Natural killer cell (primary cell): ENCODE measurements around the gene CYP11A1. TPM values are rescaled to one million over a fixed set of nuclear protein-coding genes. Genes with fewer than 3 reads are reported as not detected.

Experiments used
- ATAC-seq, 3 donors: fragments of 150-1000 bp in 2 of 3; fragments of 200-7000 bp in 1 of 3; cut with Tn5 transposase; 1 replicate in 1 of 3; 2 replicates in 2 of 3; pipeline ENCODE4 v1.10.0; 2021; ENCODE audit warnings: mild to moderate bottlenecking in 2 of 3, moderate library complexity in 2 of 3
- DNase-seq, 2 donors: peaks; one replicate each; pipeline versions ENCODE4 v3.0.0 to v3.0.0-alpha.2; 2013 to 2021; ENCODE audit warnings: mixed read lengths in 1 of 2
- H3K27ac ChIP-seq: one replicate; pipeline ENCODE4 v1.5.1; 2013; ENCODE audit warnings: mild to moderate bottlenecking, low read length
- H3K27me3 ChIP-seq: one replicate; pipeline ENCODE4 v1.6.1; 2013; ENCODE audit warnings: low read length; ENCODE audit not compliant: control insufficient read depth, insufficient read depth
- H3K36me3 ChIP-seq: one replicate; pipeline ENCODE4 v1.6.1; 2013; ENCODE audit warnings: low read length; ENCODE audit not compliant: control insufficient read depth, insufficient read depth
- H3K4me1 ChIP-seq: one replicate; pipeline ENCODE4 v1.6.1; 2013; ENCODE audit warnings: low read length; ENCODE audit not compliant: control insufficient read depth, insufficient read depth
- H3K4me3 ChIP-seq: one replicate; pipeline ENCODE4 v1.5.1; 2013; ENCODE audit warnings: low read length
- H3K9me3 ChIP-seq: one replicate; pipeline ENCODE4 v1.6.1; 2013; ENCODE audit warnings: low read length; ENCODE audit not compliant: control insufficient read depth, insufficient read depth
- H3K27ac Mint-ChIP-seq, 2 donors: one replicate each; pipeline ENCODE4 v1.8.0; 2022; ENCODE audit warnings: mild to moderate bottlenecking in 2 of 2, mixed read lengths in 2 of 2, moderate library complexity in 1 of 2
- H3K27me3 Mint-ChIP-seq, 2 donors: one replicate each; pipeline ENCODE4 v1.8.0; 2022; ENCODE audit warnings: low read depth in 2 of 2, mixed read lengths in 2 of 2
- H3K36me3 Mint-ChIP-seq: one replicate; pipeline ENCODE4 v1.8.0; 2022; ENCODE audit warnings: mixed read lengths
- H3K4me1 Mint-ChIP-seq, 2 donors: one replicate each; pipeline ENCODE4 v1.8.0; 2022; ENCODE audit warnings: mixed read lengths in 2 of 2
- H3K4me3 Mint-ChIP-seq: one replicate; pipeline ENCODE4 v1.8.0; 2022; ENCODE audit warnings: mild to moderate bottlenecking, moderate library complexity, mixed read lengths
- H3K9me3 Mint-ChIP-seq, 2 donors: one replicate each; pipeline ENCODE4 v1.8.0; 2022; ENCODE audit warnings: mixed read lengths in 2 of 2
- CTCF ChIP-seq: fragments of 200-600 bp; IDR thresholded peaks from one replicate; pipeline ENCODE4 v1.8.0; 2022; ENCODE audit warnings: antibody characterized with exemption
- WGBS: methylation state at CpG from one replicate; pipeline ENCODE4 v1.1.7; 2013; ENCODE audit warnings: missing lambda C conversion rate; ENCODE audit not compliant: insufficient coverage; 5-methylcytosine and 5-hydroxymethylcytosine counted together
- intact Hi-C: fragments of 100-400 bp; cut with micrococcal nuclease; formaldehyde crosslinking; loops from one replicate; pipeline ENCODE4 v1.14.2; 2022
- total RNA-seq, 4 donors: library from RNA; stranded (reverse); fragments of 120-200 nt in 1 of 4; gene quantifications; one replicate each; pipeline versions ENCODE4 v1.2.3 to v1.2.4, GENCODE V29; 2013 to 2022

Gene CYP11A1
- total RNA-seq, 3 donors from 2014 or later (not counting 1 experiment from before 2014, with no cell fraction given) = 5.1 TPM; not detected in 2

GRCh38 chr15:74387141-74387541, 19.7 kb upstream of the CYP11A1 start:
- Histone ChIP-seq H3K9me3 (no peaks in the 10 kb centered on the region), H3K27me3 (no peaks in the 10 kb centered on the region), H3K4me3 (no peak overlapping the region), H3K36me3 (no peaks in the 10 kb centered on the region), H3K27ac (no peak overlapping the region), H3K4me1 (peaks cover 64% of the 10 kb centered on the region)
- intact Hi-C loops = no loop called here
- Mint-ChIP-seq H3K36me3 (no peaks in the 10 kb centered on the region), H3K9me3 (no peaks in the 10 kb centered on the region), H3K27ac (no peak overlapping the region), H3K27me3 (no peaks in the 10 kb centered on the region), H3K4me1 (peaks cover 11 to 28% of the 10 kb centered on the region in 2 donors), H3K4me3 (no peak overlapping the region)
- TF ChIP-seq CTCF = no peak
- DNase-seq (no peak), ATAC-seq (no peak)
- WGBS = 83% methylated on average over 13 of the region's 13 CpGs

GRCh38 chr15:74386496-74387140, 19.2 kb upstream of the CYP11A1 start:
- DNase-seq (no peak), ATAC-seq (no peak)
- H3K4me1 Mint-ChIP-seq = peaks cover 11 to 24% of the 10 kb centered on the region in 2 donors
- Histone ChIP-seq H3K4me3 (no peak overlapping the region), H3K27ac (peak overlapping the region; percentile 79), H3K4me1 (peaks cover 62% of the 10 kb centered on the region), H3K36me3 (no peaks in the 10 kb centered on the region), H3K9me3 (no peaks in the 10 kb centered on the region), H3K27me3 (no peaks in the 10 kb centered on the region)
- no peak overlapping the region for H3K27ac Mint-ChIP-seq
- H3K9me3 Mint-ChIP-seq = no peaks in the 10 kb centered on the region
- no peaks in the 10 kb centered on the region for H3K36me3 Mint-ChIP-seq
- intact Hi-C loops = no loop called here
- no peaks in the 10 kb centered on the region for H3K27me3 Mint-ChIP-seq
- no peak for TF ChIP-seq CTCF
- WGBS = 94% methylated on average over 15 of the region's 15 CpGs
- no peak overlapping the region for H3K4me3 Mint-ChIP-seq

- TF ChIP-seq CTCF = no peak
- intact Hi-C loops = no loop called here
- H3K27me3 ChIP-seq = no peaks in the 10 kb centered on the region
- H3K9me3 Mint-ChIP-seq = no peaks in the 10 kb centered on the region
- DNase-seq = no peak
- H3K4me3 Mint-ChIP-seq = no peak overlapping the region
- H3K27ac ChIP-seq = peak overlapping the region; percentile 79
- no peaks in the 10 kb centered on the region for H3K9me3 ChIP-seq
- no peak overlapping the region for H3K4me3 ChIP-seq
- H3K36me3 ChIP-seq = no peaks in the 10 kb centered on the region
- WGBS = 95% methylated on average over 6 of the region's 6 CpGs
- no peak overlapping the region for H3K27ac Mint-ChIP-seq
- no peaks in the 10 kb centered on the region for H3K27me3 Mint-ChIP-seq
- H3K4me1 ChIP-seq = peaks cover 53% of the 10 kb centered on the region
- H3K36me3 Mint-ChIP-seq = no peaks in the 10 kb centered on the region
- no peak for ATAC-seq
- H3K4me1 Mint-ChIP-seq = peaks cover 11 to 20% of the 10 kb centered on the region in 2 donors
These were observed 18.3 kb upstream of the CYP11A1 start for GRCh38 chr15:74385733-74386132.
